RCC 7860 (cell line): ENCODE measurements around the gene LRRC71.
"Not testable (repeated sequence)": the region's sequence is repeated elsewhere in the genome, so short reads cannot be mapped to it uniquely, and the experiment has no call there.

Source experiments
- DNase-seq: peaks from one replicate; pipeline ENCODE4 v3.0.0-alpha.2; 2015; ENCODE audit warnings: low spot score
- FAIRE-seq: peaks from 2 replicates; lab custom pipeline; 2012; peaks lifted over from hg19 to GRCh38; lab: Jason Lieb, UNC

LRRC71 gene

GRCh38 chr1:156926695-156927094 is 6.3 kb downstream of the LRRC71 start:
- FAIRE-seq = not testable (repeated sequence)
- DNase-seq = peak; percentile 25

- peak; percentile 37 for DNase-seq
- no peak for FAIRE-seq
Measured at GRCh38 chr1:156927215-156928042, 7.0 kb downstream of the LRRC71 start.

- no peak for FAIRE-seq
- DNase-seq = no peak
Measured at GRCh38 chr1:156928043-156928602, 7.7 kb downstream of the LRRC71 start.

GRCh38 chr1:156929596-156930238 is 9.3 kb downstream of the LRRC71 start:
- FAIRE-seq (no peak), DNase-seq (no peak)

GRCh38 chr1:156930483-156930882 is 10.1 kb downstream of the LRRC71 start:
- DNase-seq (no peak), FAIRE-seq (no peak)

- no peak for DNase-seq
- no peak for FAIRE-seq
Measured at GRCh38 chr1:156931211-156931952, 10.9 kb downstream of the LRRC71 start.

GRCh38 chr1:156931974-156932710 is 11.7 kb downstream of the LRRC71 start:
- FAIRE-seq (no peak), DNase-seq (no peak)

- FAIRE-seq = no peak
- DNase-seq = no peak
Measured at GRCh38 chr1:156933136-156933535, 12.7 kb downstream of the LRRC71 start.

GRCh38 chr1:156935505-156936128 is 15.2 kb downstream of the LRRC71 start:
- DNase-seq (no peak), FAIRE-seq (no peak)

- DNase-seq = no peak
- FAIRE-seq = no peak
Measured at GRCh38 chr1:156936191-156936590, 15.8 kb downstream of the LRRC71 start.

- DNase-seq = no peak
- FAIRE-seq = no peak
Measured at GRCh38 chr1:156936721-156937220, 16.3 kb downstream of the LRRC71 start.

- no peak for FAIRE-seq
Measured at GRCh38 chr1:156937883-156938282, 17.5 kb downstream of the LRRC71 start.

GRCh38 chr1:156938813-156939212 is 18.4 kb downstream of the LRRC71 start:
- FAIRE-seq (no peak), DNase-seq (no peak)

More at GRCh38 chr1:156937883-156938282, 17.5 kb downstream of the LRRC71 start:
- DNase-seq = no peak

- DNase-seq (no peak), FAIRE-seq (no peak)
Measured at GRCh38 chr1:156939786-156940334, 19.4 kb downstream of the LRRC71 start.

- DNase-seq (no peak), FAIRE-seq (no peak)
Measured at GRCh38 chr1:156941675-156942074, 21.2 kb downstream of the LRRC71 start.

GRCh38 chr1:156942176-156942575 is 21.7 kb downstream of the LRRC71 start:
- DNase-seq = no peak
- no peak for FAIRE-seq

GRCh38 chr1:156942576-156942975 is 22.1 kb downstream of the LRRC71 start:
- DNase-seq (no peak), FAIRE-seq (no peak)

GRCh38 chr1:156943756-156944155 is 23.3 kb downstream of the LRRC71 start:
- FAIRE-seq = no peak
- DNase-seq = no peak

GRCh38 chr1:156944268-156944667 is 23.8 kb downstream of the LRRC71 start:
- no peak for DNase-seq

GRCh38 chr1:156944848-156945247 is 24.4 kb downstream of the LRRC71 start:
- DNase-seq (no peak), FAIRE-seq (no peak)

More at GRCh38 chr1:156944268-156944667, 23.8 kb downstream of the LRRC71 start:
- FAIRE-seq = no peak
